HG03103 (cell line): ENCODE results near the gene OR10A3.
"Not testable (repeated sequence)": the region's sequence is repeated elsewhere in the genome, so short reads cannot be mapped to it uniquely, and the experiment has no call there.

ENCODE experiments used
- ATAC-seq: cut with Tn5 transposase; IDR thresholded peaks from one replicate; pipeline ENCODE4 v1.9.1; 2021; ENCODE audit warnings: low read depth; ENCODE audit not compliant: unreplicated experiment

The OR10A3 gene

GRCh38 chr11:7941608-7942007, at the start of gene OR10A3:
Gene OR10A3 (minus strand): TSS chr11:7941708. CDS start chr11:7939520, 2,188 bp downstream.
- no peak for ATAC-seq

GRCh38 chr11:7987560-7987883, 46.0 kb upstream of the OR10A3 start:
- not testable (repeated sequence) for ATAC-seq

GRCh38 chr11:7986768-7987559, 45.5 kb upstream of the OR10A3 start, which contains the start of gene EIF3F:
Gene EIF3F (plus strand): TSS chr11:7987337. CDS start chr11:7987353, 16 bp downstream.
- ATAC-seq = peak; percentile 95

GRCh38 chr11:7983832-7984590, 42.5 kb upstream of the OR10A3 start:
- ATAC-seq = no peak

GRCh38 chr11:7982582-7983119, 41.1 kb upstream of the OR10A3 start:
- ATAC-seq = no peak

GRCh38 chr11:7981619-7982157, 40.2 kb upstream of the OR10A3 start:
- ATAC-seq = no peak

- no peak for ATAC-seq
These were observed 35.9 kb upstream of the OR10A3 start for GRCh38 chr11:7977232-7977917.

GRCh38 chr11:7974668-7975067, 33.2 kb upstream of the OR10A3 start:
- no peak for ATAC-seq

- no peak for ATAC-seq
These were observed 31.5 kb upstream of the OR10A3 start for GRCh38 chr11:7973011-7973410.

GRCh38 chr11:7971846-7972245, 30.3 kb upstream of the OR10A3 start:
- no peak for ATAC-seq

GRCh38 chr11:7969756-7970646, 28.5 kb upstream of the OR10A3 start:
- no peak for ATAC-seq

- no peak for ATAC-seq
These were observed 27.2 kb upstream of the OR10A3 start for GRCh38 chr11:7968686-7969085.

GRCh38 chr11:7967826-7968225, 26.3 kb upstream of the OR10A3 start:
- no peak for ATAC-seq

- no peak for ATAC-seq
These were observed 25.6 kb upstream of the OR10A3 start for GRCh38 chr11:7967097-7967496.

- ATAC-seq = no peak
These were observed 23.9 kb upstream of the OR10A3 start, which contains the start of gene NLRP10 for GRCh38 chr11:7965386-7965785. Gene NLRP10 (minus strand): TSS chr11:7965447. CDS start chr11:7963495, 1,952 bp downstream.

GRCh38 chr11:7964873-7965272, 23.4 kb upstream of the OR10A3 start:
- ATAC-seq = no peak

- ATAC-seq = no peak
These were observed 22.8 kb upstream of the OR10A3 start for GRCh38 chr11:7964261-7964660.

- no peak for ATAC-seq
These were observed 13.7 kb upstream of the OR10A3 start for GRCh38 chr11:7955191-7955590.

GRCh38 chr11:7949934-7950333, 8.4 kb upstream of the OR10A3 start:
- no peak for ATAC-seq

GRCh38 chr11:7944123-7944522, 2.6 kb upstream of the OR10A3 start:
- ATAC-seq = no peak
